Stomach (tissue), 4 donors: ENCODE results near the gene ARHGEF10L.

Source experiments
- CTCF ChIP-seq, 7 experiments: fragments of 450-650 bp in 4 of 7; fragments of 200-600 bp in 3 of 7; sonication (generic) in 3 of 7; IDR thresholded peaks; one replicate each; pipeline ENCODE4 v1.5.1; 2016 to 2019; ENCODE audit warnings: antibody characterized with exemption in 7 of 7, control low read depth in 2 of 7, mild to moderate bottlenecking in 1 of 7
- POLR2A ChIP-seq, 4 donors: fragments of 450-650 bp; IDR thresholded peaks; one replicate each; pipeline ENCODE4 v1.6.1; 2016; ENCODE audit warnings: antibody characterized with exemption in 4 of 4, control low read depth in 2 of 4, mild to moderate bottlenecking in 1 of 4, moderate library complexity in 1 of 4

GRCh38 chr1:17639703-17640340, 100.3 kb downstream of the ARHGEF10L start:
- TF ChIP-seq POLR2A (IDR thresholded peaks at IDR 0.05) (no peak), CTCF (IDR thresholded peaks at IDR 0.05) (no peak)
